CD4-positive, alpha-beta memory T cell (primary cell): ENCODE results near the gene IL1RAPL2. TPM values are rescaled to one million over a fixed set of nuclear protein-coding genes. Genes with fewer than 3 reads are reported as not detected.

Source experiments
- CTCF ChIA-PET: fragments of 350-600 bp; sonication (Branson Sonifier 250); formaldehyde crosslinking; loops from one replicate; lab custom pipeline; 2021; ENCODE audit warnings: inconsistent platforms; ENCODE audit not compliant: partially characterized antibody; lab: Charles Lee
- POLR2A ChIA-PET: fragments of 350-600 bp; sonication (Branson Sonifier 250); formaldehyde crosslinking; loops from one replicate; lab custom pipeline; 2021; ENCODE audit not compliant: partially characterized antibody; lab: Charles Lee
- DNase-seq, 5 donors: peaks; one replicate each; pipeline versions ENCODE4 v3.0.0 to v3.0.0-alpha.2; 2020 to 2022; ENCODE audit warnings: mixed read lengths in 1 of 5
- H3K27ac ChIP-seq: one replicate; pipeline ENCODE4 v1.7.0; 2013; ENCODE audit warnings: low read depth, low read length
- H3K27me3 ChIP-seq: 2 replicates; pipeline ENCODE4 v1.7.0; 2013; ENCODE audit warnings: mild to moderate bottlenecking, low read length, moderate library complexity; ENCODE audit not compliant: insufficient read depth
- H3K36me3 ChIP-seq: 2 replicates; pipeline ENCODE4 v1.7.0; 2013; ENCODE audit warnings: mild to moderate bottlenecking, low read length, moderate library complexity; ENCODE audit not compliant: insufficient read depth
- H3K4me1 ChIP-seq: 2 replicates; pipeline ENCODE4 v1.7.0; 2013; ENCODE audit warnings: mild to moderate bottlenecking, low read length, moderate library complexity; ENCODE audit not compliant: insufficient read depth
- H3K4me3 ChIP-seq, 2 donors: one replicate each; pipeline ENCODE4 v1.7.0; 2013; ENCODE audit warnings: low read length in 2 of 2, mild to moderate bottlenecking in 1 of 2
- H3K9me3 ChIP-seq, 2 donors: one replicate each; pipeline ENCODE4 v1.7.0; 2013; ENCODE audit warnings: low read length in 2 of 2, control low read depth in 1 of 2; ENCODE audit not compliant: control insufficient read depth in 1 of 2
- H3K27ac Mint-ChIP-seq, 7 donors: one replicate each; pipeline ENCODE4 v1.8.0; 2020 to 2021; ENCODE audit warnings: mixed read lengths in 7 of 7, mild to moderate bottlenecking in 6 of 7, inconsistent platforms in 3 of 7, moderate library complexity in 3 of 7
- H3K27me3 Mint-ChIP-seq, 2 donors: one replicate each; pipeline ENCODE4 v1.8.0; 2020 to 2021; ENCODE audit warnings: mixed read lengths in 2 of 2
- H3K36me3 Mint-ChIP-seq, 2 donors: one replicate each; pipeline ENCODE4 v1.8.0; 2020 to 2021; ENCODE audit warnings: mixed read lengths in 2 of 2, inconsistent platforms in 1 of 2, mild to moderate bottlenecking in 1 of 2
- H3K4me1 Mint-ChIP-seq, 4 donors: one replicate each; pipeline ENCODE4 v1.8.0; 2020 to 2021; ENCODE audit warnings: mixed read lengths in 4 of 4, mild to moderate bottlenecking in 1 of 4
- H3K4me3 Mint-ChIP-seq, 8 donors: one replicate each; pipeline ENCODE4 v1.8.0; 2020 to 2021; ENCODE audit warnings: mixed read lengths in 8 of 8, mild to moderate bottlenecking in 7 of 8, moderate library complexity in 6 of 8, inconsistent platforms in 3 of 8
- H3K9me3 Mint-ChIP-seq, 8 donors: one replicate each; pipeline ENCODE4 v1.8.0; 2020 to 2021; ENCODE audit warnings: mixed read lengths in 8 of 8, mild to moderate bottlenecking in 5 of 8, inconsistent platforms in 3 of 8, moderate library complexity in 1 of 8
- intact Hi-C: fragments of 100-400 bp; cut with micrococcal nuclease; formaldehyde crosslinking; loops from one replicate; pipeline ENCODE4 v1.15.1; 2023
- polyA plus RNA-seq, 2 donors: library from polyadenylated mRNA; unstranded; fragments of 300-500 nt; fragmentation: Illumina TruSeq; gene quantifications; one replicate each; pipeline ENCODE4 v1.2.3, GENCODE V29; 2021
- total RNA-seq, 2 experiments: library from RNA; stranded (reverse); gene quantifications; one replicate each; pipeline ENCODE4 v1.2.3, GENCODE V29; 2021

IL1RAPL2 gene
- total and polyA plus RNA-seq, 4 experiments from 2014 or later: not detected

DNA sequence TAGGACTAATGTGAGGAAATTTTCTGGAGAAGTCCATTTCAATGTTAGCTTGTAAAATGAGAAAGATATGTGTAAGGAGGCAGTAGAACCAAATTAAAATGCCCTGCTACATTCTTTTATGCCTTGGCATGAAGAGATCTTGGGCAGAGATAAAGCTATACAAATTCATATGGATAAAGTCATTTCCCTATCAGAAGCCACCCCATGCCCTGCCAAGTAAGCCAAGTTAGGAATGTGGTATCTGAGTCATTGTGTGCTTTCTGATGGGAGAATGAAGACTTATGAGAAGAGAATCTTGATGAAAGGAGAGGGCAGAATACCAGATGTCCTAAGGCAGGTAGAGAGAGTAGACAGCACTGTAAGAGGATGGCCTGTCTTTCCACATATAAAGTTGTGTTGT, 570.8 kb downstream of the IL1RAPL2 start:
- Histone ChIP-seq H3K36me3 (no peaks in the 10 kb centered on the region), H3K27ac (no peak overlapping the region), H3K4me3 (no peak overlapping the region), H3K9me3 (no peaks in the 10 kb centered on the region), H3K27me3 (no peaks in the 10 kb centered on the region), H3K4me1 (no peaks in the 10 kb centered on the region)
- DNase-seq: no peak
- Mint-ChIP-seq H3K4me1 (no peaks in the 10 kb centered on the region), H3K36me3 (no peaks in the 10 kb centered on the region), H3K9me3 (peaks cover 0 to 3% (median 0%) of the 10 kb centered on the region in 8 donors), H3K27me3 (no peaks in the 10 kb centered on the region), H3K4me3 (no peak overlapping the region), H3K27ac (no peak overlapping the region)
- ChIA-PET CTCF (no interaction called here), POLR2A (no interaction called here)
- intact Hi-C loops: no loop called here

DNA sequence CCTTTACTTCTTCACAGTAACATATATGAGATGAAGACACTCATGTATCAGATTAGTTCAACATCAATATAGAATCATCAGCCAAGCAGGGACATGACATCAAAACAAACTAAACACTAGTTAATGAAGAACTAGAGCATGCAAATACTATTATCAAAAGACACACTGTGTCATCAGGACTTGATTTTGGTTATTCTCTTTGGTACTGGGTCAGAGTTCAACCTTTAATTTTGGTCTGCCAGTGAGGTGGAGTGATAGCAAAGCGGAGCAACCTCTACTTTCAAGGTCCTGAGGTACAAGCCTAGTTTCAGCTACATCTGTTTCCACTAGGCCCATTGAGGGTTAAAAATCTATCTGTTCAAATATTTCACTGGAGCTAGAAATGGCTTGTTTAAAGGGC, 584.0 kb downstream of the IL1RAPL2 start:
- no peak overlapping the region for H3K4me3 Mint-ChIP-seq
- POLR2A ChIA-PET: no interaction called here

DNA sequence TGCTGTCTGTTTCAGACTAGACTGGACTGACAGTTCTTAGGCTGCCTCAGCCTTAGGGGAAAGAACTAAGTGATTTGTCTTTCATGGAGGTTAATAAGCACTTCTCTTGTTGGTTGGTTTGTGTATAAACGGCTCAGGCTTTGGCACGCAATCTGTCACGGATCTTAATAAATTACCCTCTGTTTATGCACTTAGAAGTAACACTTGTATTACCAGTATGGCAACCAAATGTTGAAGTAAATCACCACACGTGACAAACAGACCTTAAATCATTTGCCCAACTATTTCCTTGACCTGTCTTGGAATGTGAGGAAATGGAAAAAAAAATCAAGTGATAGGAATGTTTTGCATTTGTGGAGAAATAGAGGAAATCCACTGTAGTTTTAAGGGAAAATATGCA, 584.6 kb downstream of the IL1RAPL2 start:
- H3K27ac Mint-ChIP-seq: no peak overlapping the region
- no peaks in the 10 kb centered on the region for H3K9me3 Mint-ChIP-seq
- no peak overlapping the region for H3K4me3 ChIP-seq
- H3K27me3 Mint-ChIP-seq: no peaks in the 10 kb centered on the region
- H3K4me1 ChIP-seq: no peaks in the 10 kb centered on the region
- no peak overlapping the region for H3K4me3 Mint-ChIP-seq
- intact Hi-C loops: no loop called here
- H3K36me3 Mint-ChIP-seq: no peaks in the 10 kb centered on the region
- no peak for DNase-seq
- no peaks in the 10 kb centered on the region for H3K27me3 ChIP-seq
- no peak overlapping the region for H3K27ac ChIP-seq
- H3K4me1 Mint-ChIP-seq: no peaks in the 10 kb centered on the region
- ChIA-PET CTCF (no interaction called here), POLR2A (no interaction called here)
- H3K36me3 ChIP-seq: no peaks in the 10 kb centered on the region
- H3K9me3 ChIP-seq: no peaks in the 10 kb centered on the region

More for the DNA sequence above, 584.0 kb downstream of the IL1RAPL2 start:
- Mint-ChIP-seq H3K4me1 (no peaks in the 10 kb centered on the region), H3K36me3 (no peaks in the 10 kb centered on the region), H3K27me3 (no peaks in the 10 kb centered on the region), H3K27ac (no peak overlapping the region), H3K9me3 (no peaks in the 10 kb centered on the region)
- intact Hi-C loops: no loop called here
- no peaks in the 10 kb centered on the region for H3K4me1 ChIP-seq
- CTCF ChIA-PET: no interaction called here
- no peaks in the 10 kb centered on the region for H3K9me3 ChIP-seq
- no peak overlapping the region for H3K27ac ChIP-seq
- H3K4me3 ChIP-seq: no peak overlapping the region
- no peaks in the 10 kb centered on the region for H3K27me3 ChIP-seq
- no peak for DNase-seq
- no peaks in the 10 kb centered on the region for H3K36me3 ChIP-seq

DNA sequence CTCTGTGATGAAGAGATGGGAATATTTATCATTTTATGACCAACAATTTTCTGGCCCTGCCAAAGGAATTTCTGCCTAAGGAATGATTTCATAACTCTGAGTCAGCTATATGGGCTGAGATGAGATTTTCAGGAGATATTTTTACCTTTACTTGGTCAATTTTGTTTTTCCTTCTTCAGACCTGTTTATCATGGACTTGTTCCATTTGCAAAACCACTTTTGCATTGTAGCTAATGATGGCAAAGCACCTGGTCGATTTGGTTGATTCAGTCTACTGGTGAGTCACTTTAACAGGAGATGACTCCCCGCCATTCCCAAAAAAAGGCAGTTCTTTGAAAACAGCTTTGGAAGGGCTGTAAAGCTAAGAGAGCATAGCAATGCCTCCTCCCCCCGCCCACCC, 601.2 kb downstream of the IL1RAPL2 start:
- CTCF ChIA-PET: no interaction called here
- H3K36me3 Mint-ChIP-seq: no peaks in the 10 kb centered on the region
- intact Hi-C loops: no loop called here

DNA sequence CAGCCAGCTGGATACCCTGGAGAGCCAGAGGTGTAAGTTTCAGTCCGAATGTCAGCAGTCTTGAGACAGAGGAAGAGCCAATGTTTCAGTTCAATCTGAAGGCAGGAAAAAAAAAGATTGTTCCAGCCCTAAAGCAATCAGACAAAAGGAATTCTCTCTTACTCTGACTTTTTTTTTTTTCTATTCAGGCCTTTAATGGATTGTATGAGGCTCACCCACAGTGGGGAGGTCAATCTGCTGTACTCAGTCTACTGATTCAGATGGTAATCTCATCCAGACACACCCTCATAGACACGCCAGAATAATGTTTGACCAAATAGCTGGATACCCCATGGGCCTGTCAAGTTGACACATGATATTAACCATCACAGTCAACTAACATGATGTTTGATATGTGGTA, 602.6 kb downstream of the IL1RAPL2 start:
- H3K9me3 Mint-ChIP-seq: peaks cover 0 to 2% (median 0%) of the 10 kb centered on the region in 8 donors
- no peaks in the 10 kb centered on the region for H3K27me3 ChIP-seq
- CTCF ChIA-PET: no interaction called here
- H3K9me3 ChIP-seq: no peaks in the 10 kb centered on the region
- no peaks in the 10 kb centered on the region for H3K27me3 Mint-ChIP-seq
- no peak overlapping the region for H3K4me3 ChIP-seq
- no peaks in the 10 kb centered on the region for H3K36me3 Mint-ChIP-seq
- DNase-seq: no peak
- H3K4me1 ChIP-seq: no peaks in the 10 kb centered on the region
- H3K36me3 ChIP-seq: no peaks in the 10 kb centered on the region
- H3K4me3 Mint-ChIP-seq: no peak overlapping the region
- H3K4me1 Mint-ChIP-seq: no peaks in the 10 kb centered on the region
- POLR2A ChIA-PET: no interaction called here
- no peak overlapping the region for H3K27ac Mint-ChIP-seq
- intact Hi-C loops: no loop called here
- H3K27ac ChIP-seq: no peak overlapping the region

More for the DNA sequence above, 601.2 kb downstream of the IL1RAPL2 start:
- no peaks in the 10 kb centered on the region for H3K27me3 ChIP-seq
- POLR2A ChIA-PET: no interaction called here
- Mint-ChIP-seq H3K9me3 (peaks cover 0 to 2% (median 0%) of the 10 kb centered on the region in 8 donors), H3K27ac (no peak overlapping the region), H3K4me1 (no peaks in the 10 kb centered on the region), H3K4me3 (no peak overlapping the region), H3K27me3 (no peaks in the 10 kb centered on the region)
- no peaks in the 10 kb centered on the region for H3K36me3 ChIP-seq
- H3K4me3 ChIP-seq: no peak overlapping the region
- no peaks in the 10 kb centered on the region for H3K9me3 ChIP-seq
- no peaks in the 10 kb centered on the region for H3K4me1 ChIP-seq
- no peak for DNase-seq
- H3K27ac ChIP-seq: no peak overlapping the region

DNA sequence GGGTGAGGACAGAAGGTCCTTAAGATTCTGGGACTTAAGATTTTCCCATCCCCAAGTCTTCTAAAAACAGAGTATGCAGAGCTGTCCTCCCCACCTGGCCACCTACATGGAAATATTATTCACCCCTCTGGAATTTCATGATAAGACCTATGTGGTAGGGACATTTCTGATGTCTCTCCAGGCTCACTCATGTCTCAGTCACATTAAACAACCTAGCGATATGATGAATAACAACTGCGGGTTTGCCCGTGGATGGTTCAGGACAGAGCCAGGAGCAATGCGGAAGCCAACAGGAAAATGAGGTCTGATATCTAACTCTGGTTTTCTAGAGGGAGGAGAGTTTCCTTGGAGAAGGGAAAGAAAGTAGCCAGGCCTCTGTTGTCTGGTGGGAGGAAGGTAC, 607.1 kb downstream of the IL1RAPL2 start:
- ChIA-PET POLR2A (no interaction called here), CTCF (no interaction called here)
- Histone ChIP-seq H3K9me3 (no peaks in the 10 kb centered on the region), H3K27me3 (no peaks in the 10 kb centered on the region), H3K27ac (no peak overlapping the region), H3K4me3 (no peak overlapping the region), H3K4me1 (no peaks in the 10 kb centered on the region), H3K36me3 (no peaks in the 10 kb centered on the region)
- Mint-ChIP-seq H3K9me3 (peaks cover 0 to 2% (median 0%) of the 10 kb centered on the region in 8 donors), H3K27ac (no peak overlapping the region), H3K36me3 (no peaks in the 10 kb centered on the region), H3K4me3 (no peak overlapping the region), H3K27me3 (no peaks in the 10 kb centered on the region), H3K4me1 (no peaks in the 10 kb centered on the region)
- intact Hi-C loops: no loop called here
- DNase-seq: no peak

DNA sequence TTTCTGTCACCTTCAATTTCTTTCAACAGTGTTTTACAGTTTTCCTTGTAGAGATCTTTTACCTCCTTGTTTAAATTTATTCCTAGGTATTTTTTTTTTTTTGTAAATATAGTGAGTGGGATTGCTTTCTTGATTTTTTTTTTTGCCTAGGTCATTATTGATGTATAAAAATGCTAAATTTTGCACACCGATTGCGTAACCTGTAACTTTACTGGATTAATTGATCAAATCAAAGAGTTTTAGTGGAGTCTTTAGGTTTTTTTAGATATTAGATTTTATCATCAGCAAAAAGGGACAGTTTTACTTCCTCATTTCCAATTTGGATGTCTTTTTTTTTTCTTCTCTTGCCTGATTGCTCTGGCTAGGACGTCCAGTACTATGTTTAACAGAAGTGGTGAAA, 613.6 kb downstream of the IL1RAPL2 start:
- Histone ChIP-seq H3K4me1 (no peaks in the 10 kb centered on the region), H3K36me3 (no peaks in the 10 kb centered on the region), H3K4me3 (no peak overlapping the region), H3K9me3 (no peaks in the 10 kb centered on the region), H3K27ac (no peak overlapping the region), H3K27me3 (no peaks in the 10 kb centered on the region)
- no peak for DNase-seq
- CTCF ChIA-PET: no interaction called here
- Mint-ChIP-seq H3K4me1 (no peaks in the 10 kb centered on the region), H3K27ac (no peak overlapping the region), H3K4me3 (no peak overlapping the region), H3K9me3 (peaks cover 0 to 4% (median 0%) of the 10 kb centered on the region in 8 donors), H3K27me3 (no peaks in the 10 kb centered on the region), H3K36me3 (no peaks in the 10 kb centered on the region)
- intact Hi-C loops: no loop called here
- POLR2A ChIA-PET: no interaction called here

DNA sequence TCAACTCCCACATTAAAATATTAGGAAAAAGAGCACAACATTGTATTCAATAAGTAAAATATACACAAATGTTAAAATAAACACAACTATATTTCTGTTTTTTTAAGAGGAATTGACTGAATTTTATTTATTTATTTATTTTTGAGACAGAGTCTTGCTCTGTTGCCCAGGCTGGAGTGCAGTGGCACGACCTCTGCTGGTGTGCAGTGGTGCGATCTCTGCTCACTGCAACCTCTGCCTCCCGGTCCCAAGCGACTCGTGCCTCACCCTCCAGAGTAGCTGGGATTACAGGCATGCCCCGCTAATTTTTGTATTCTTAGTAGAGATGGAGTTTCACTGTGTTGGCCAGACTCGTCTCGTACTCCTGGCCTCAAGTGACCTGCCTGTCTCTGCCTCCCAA, 623.1 kb downstream of the IL1RAPL2 start:
- POLR2A ChIA-PET: no interaction called here

More for the DNA sequence above, 623.1 kb downstream of the IL1RAPL2 start:
- Mint-ChIP-seq H3K36me3 (no peaks in the 10 kb centered on the region), H3K27ac (no peak overlapping the region), H3K4me3 (no peak overlapping the region), H3K4me1 (no peaks in the 10 kb centered on the region), H3K27me3 (no peaks in the 10 kb centered on the region), H3K9me3 (no peaks in the 10 kb centered on the region)
- intact Hi-C loops: no loop called here
- Histone ChIP-seq H3K27me3 (no peaks in the 10 kb centered on the region), H3K4me3 (no peak overlapping the region), H3K4me1 (no peaks in the 10 kb centered on the region), H3K9me3 (no peaks in the 10 kb centered on the region), H3K36me3 (no peaks in the 10 kb centered on the region), H3K27ac (no peak overlapping the region)
- DNase-seq: no peak
- CTCF ChIA-PET: interaction anchor here (1.2 kb wide), 2 partner anchors 31 to 58 kb away, joined by 3 read pairs; no protein-coding TSS in a partner anchor
